Stimulated activated naive CD8-positive, alpha-beta T cell treated with anti-CD3 and anti-CD28 coated beads, Interleukin-15, Interleukin-2, amounts not matched to agents 100 ng/mL and 50 ng/mL, for 24 hours (primary cell): ENCODE data around the gene TMEM63C.
A peak's percentile ranks its signal among the peaks of the same experiment; 100 is the strongest.

ENCODE experiments used
- H3K27ac Mint-ChIP-seq: one replicate; pipeline ENCODE4 v1.8.0; 2021; ENCODE audit warnings: mild to moderate bottlenecking, mixed read lengths
- H3K27me3 Mint-ChIP-seq: one replicate; pipeline ENCODE4 v1.8.0; 2021; ENCODE audit warnings: mixed read lengths
- H3K36me3 Mint-ChIP-seq: one replicate; pipeline ENCODE4 v1.8.0; 2021; ENCODE audit warnings: low read depth, mixed read lengths
- H3K4me1 Mint-ChIP-seq: one replicate; pipeline ENCODE4 v1.8.0; 2021; ENCODE audit warnings: low read depth, mixed read lengths
- H3K4me3 Mint-ChIP-seq: one replicate; pipeline ENCODE4 v1.8.0; 2021; ENCODE audit warnings: mild to moderate bottlenecking, mixed read lengths
- H3K9me3 Mint-ChIP-seq: one replicate; pipeline ENCODE4 v1.8.0; 2021; ENCODE audit warnings: mixed read lengths

Gene TMEM63C

GRCh38 chr14:77303417-77304156 is 122.0 kb downstream of the TMEM63C start:
- peaks cover 37% of the 10 kb centered on the region for H3K4me1 Mint-ChIP-seq

GRCh38 chr14:77305696-77306095 is 124.1 kb downstream of the TMEM63C start:
- Mint-ChIP-seq H3K4me3 (no peak overlapping the region), H3K4me1 (peaks cover 37% of the 10 kb centered on the region), H3K9me3 (no peaks in the 10 kb centered on the region), H3K27ac (no peak overlapping the region), H3K36me3 (peaks cover 8% of the 10 kb centered on the region), H3K27me3 (no peaks in the 10 kb centered on the region)

More at GRCh38 chr14:77303417-77304156, 122.0 kb downstream of the TMEM63C start:
- Mint-ChIP-seq H3K27ac (peak overlapping the region; percentile 85), H3K4me3 (peak overlapping the region; percentile 6), H3K9me3 (no peaks in the 10 kb centered on the region), H3K27me3 (no peaks in the 10 kb centered on the region), H3K36me3 (peaks cover 10% of the 10 kb centered on the region)

- no peaks in the 10 kb centered on the region for H3K27me3 Mint-ChIP-seq
- H3K36me3 Mint-ChIP-seq, result peaks cover 11% of the 10 kb centered on the region
- no peak overlapping the region for H3K4me3 Mint-ChIP-seq
- peak overlapping the region; percentile 14 for H3K27ac Mint-ChIP-seq
- H3K4me1 Mint-ChIP-seq, result peaks cover 37% of the 10 kb centered on the region
- no peaks in the 10 kb centered on the region for H3K9me3 Mint-ChIP-seq
Measured at GRCh38 chr14:77306416-77306815, 124.8 kb downstream of the TMEM63C start.

GRCh38 chr14:77306851-77307496 is 125.4 kb downstream of the TMEM63C start:
- Mint-ChIP-seq H3K27ac (peak overlapping the region; percentile 14), H3K9me3 (no peaks in the 10 kb centered on the region), H3K4me1 (peaks cover 37% of the 10 kb centered on the region), H3K4me3 (no peak overlapping the region), H3K36me3 (peaks cover 13% of the 10 kb centered on the region), H3K27me3 (no peaks in the 10 kb centered on the region)
